ENCODE data around the gene NOC4L. TPM values are rescaled to one million over a fixed set of nuclear protein-coding genes. Genes with fewer than 3 reads are reported as not detected.

The NOC4L gene
- total and polyA plus RNA-seq, 2 donors (not counting 3 experiments of a cell fraction or from before 2014, with no cell fraction given) = 19.4 to 29.4 TPM

- Histone ChIP-seq H3K27me3 (ENCODE audit: control insufficient read depth in 2 of 2, insufficient read depth in 2 of 2, low read length in 2 of 2) (no peaks in the 10 kb centered on the region), H3K27ac (ENCODE audit: insufficient read depth, low read depth, low read length) (no peak overlapping the region), H3K9me3 (replicated peaks; ENCODE audit: control insufficient read depth, insufficient read depth, low read length) (no peaks in the 10 kb centered on the region), H3K4me3 (replicated peaks in 1 of 3; ENCODE audit: insufficient read depth in 1 of 3, low read depth in 1 of 3, low read length in 3 of 3) (no peak overlapping the region), H3K4me2 (ENCODE audit: insufficient read depth, low read length) (no peak overlapping the region), H3K9me1 (replicated peaks; ENCODE audit: control insufficient read depth, extremely low read depth, insufficient read depth, low read length) (no peaks in the 10 kb centered on the region), H3K79me2 (ENCODE audit: control insufficient read depth, insufficient read depth, low read length) (no peaks in the 10 kb centered on the region), H3K9ac (replicated peaks; ENCODE audit: extremely low read depth, insufficient read depth, low read length) (no peak overlapping the region), H4K20me1 (replicated peaks; ENCODE audit: control insufficient read depth, extremely low read depth, insufficient read depth, low read length) (no peaks in the 10 kb centered on the region), H3K4me1 (ENCODE audit: control insufficient read depth, extremely low read depth, insufficient read depth, low read length) (no peaks in the 10 kb centered on the region), H3K36me3 (ENCODE audit: control insufficient read depth in 2 of 2, extremely low read depth in 1 of 2, insufficient read depth in 2 of 2, low read length in 2 of 2) (peaks cover 0 to 16% of the 10 kb centered on the region in 2 experiments), H2AFZ (ENCODE audit: low read depth, low read length) (no peak overlapping the region)
- intact Hi-C loops (cut with micrococcal nuclease) (no loop called here), dilution Hi-C loops (cut with MboI; ENCODE audit: extremely low pct_ligation_motif_present, low sequenced_read_pairs) (no loop called here)
- TF ChIP-seq CTCF (IDR thresholded peaks at IDR 0.05; ENCODE audit: extremely low read depth in 1 of 2, insufficient read depth in 1 of 2, low read depth in 1 of 2, low read length in 2 of 2) = no peak
- TF ChIP-seq POLR2A (IDR thresholded peaks at IDR 0.05; ENCODE audit: low read depth, low read length) = no peak
- TF ChIP-seq MYC (IDR thresholded peaks at IDR 0.05; ENCODE audit: low read depth, low read length) = no peak
- TF ChIP-seq FOS (IDR thresholded peaks at IDR 0.05; ENCODE audit: borderline replicate concordance, insufficient read depth, low read length) = no peak
- no peak for TF ChIP-seq POLR2AphosphoS5 (IDR thresholded peaks at IDR 0.05; ENCODE audit: insufficient read depth, low read depth, low read length)
- ChIA-PET CTCF (no interaction called here), POLR2A (no interaction called here)
- BruUV-seq (replicated peaks) = no TSS peak
- DNase-seq (ENCODE audit: low read depth, low spot score) (no peak), FAIRE-seq (no peak)
Measured at GRCh38 chr12:132103542-132104308, 40.5 kb upstream of the NOC4L start.

GRCh38 chr12:132105467-132105866 is 38.8 kb upstream of the NOC4L start:
- Histone ChIP-seq H3K9me1 (replicated peaks; ENCODE audit: control insufficient read depth, extremely low read depth, insufficient read depth, low read length) (no peaks in the 10 kb centered on the region), H3K4me2 (ENCODE audit: insufficient read depth, low read length) (no peak overlapping the region), H3K27ac (ENCODE audit: insufficient read depth, low read depth, low read length) (no peak overlapping the region), H3K79me2 (ENCODE audit: control insufficient read depth, insufficient read depth, low read length) (no peaks in the 10 kb centered on the region), H4K20me1 (replicated peaks; ENCODE audit: control insufficient read depth, extremely low read depth, insufficient read depth, low read length) (no peaks in the 10 kb centered on the region), H2AFZ (ENCODE audit: low read depth, low read length) (no peak overlapping the region), H3K9me3 (replicated peaks; ENCODE audit: control insufficient read depth, insufficient read depth, low read length) (no peaks in the 10 kb centered on the region), H3K4me1 (ENCODE audit: control insufficient read depth, extremely low read depth, insufficient read depth, low read length) (no peaks in the 10 kb centered on the region), H3K9ac (replicated peaks; ENCODE audit: extremely low read depth, insufficient read depth, low read length) (no peak overlapping the region), H3K4me3 (replicated peaks in 1 of 3; ENCODE audit: insufficient read depth in 1 of 3, low read depth in 1 of 3, low read length in 3 of 3) (no peak overlapping the region), H3K36me3 (ENCODE audit: control insufficient read depth in 2 of 2, extremely low read depth in 1 of 2, insufficient read depth in 2 of 2, low read length in 2 of 2) (peaks cover 0 to 10% of the 10 kb centered on the region in 2 experiments), H3K27me3 (ENCODE audit: control insufficient read depth in 2 of 2, insufficient read depth in 2 of 2, low read length in 2 of 2) (no peaks in the 10 kb centered on the region)
- CTCF ChIA-PET = no interaction called here
- dilution Hi-C loops (cut with MboI; ENCODE audit: extremely low pct_ligation_motif_present, low sequenced_read_pairs) = no loop called here
- intact Hi-C loops (cut with micrococcal nuclease) = no loop called here
- TF ChIP-seq, protein P1, sequence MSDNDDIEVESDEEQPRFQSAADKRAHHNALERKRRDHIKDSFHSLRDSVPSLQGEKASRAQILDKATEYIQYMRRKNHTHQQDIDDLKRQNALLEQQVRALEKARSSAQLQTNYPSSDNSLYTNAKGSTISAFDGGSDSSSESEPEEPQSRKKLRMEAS (IDR thresholded peaks at IDR 0.05; ENCODE audit: insufficient read depth, insufficient read length) = no peak
- TF ChIP-seq FOS (IDR thresholded peaks at IDR 0.05; ENCODE audit: borderline replicate concordance, insufficient read depth, low read length) (no peak), CTCF (IDR thresholded peaks at IDR 0.05; ENCODE audit: extremely low read depth in 1 of 2, insufficient read depth in 1 of 2, low read depth in 1 of 2, low read length in 2 of 2) (no peak), EZH2 (IDR thresholded peaks at IDR 0.05; ENCODE audit: borderline replicate concordance, low read depth, low read length, severe bottlenecking) (no peak), GATA2 (IDR thresholded peaks at IDR 0.05; ENCODE audit: insufficient read depth, insufficient read length, low read depth, low read length) (no peak), MYC (IDR thresholded peaks at IDR 0.05; ENCODE audit: low read depth, low read length) (no peak), JUN (IDR thresholded peaks at IDR 0.05; ENCODE audit: borderline replicate concordance, insufficient read depth, insufficient read length, low read depth) (no peak), POLR2A (IDR thresholded peaks at IDR 0.05; ENCODE audit: low read depth, low read length) (no peak), POLR2AphosphoS5 (IDR thresholded peaks at IDR 0.05; ENCODE audit: insufficient read depth, low read depth, low read length) (no peak)
- POLR2A ChIA-PET = no interaction called here
- FAIRE-seq (no peak), DNase-seq (ENCODE audit: low read depth, low spot score) (no peak)
- no TSS peak for BruUV-seq (replicated peaks)
